ENCODE measurements around the gene SRF. TPM values are rescaled to one million over a fixed set of nuclear protein-coding genes. Genes with fewer than 3 reads are reported as not detected.

SRF gene
- total RNA-seq, 1 experiment from 2014 or later = 25.8 TPM

GRCh38 chr6:43141644-43142043, 29.4 kb upstream of the SRF start:
- no peak for DNase-seq
- H3K9me3 ChIP-seq (replicated peaks) = no peaks in the 10 kb centered on the region
- 0 out of 2 replicates have a peak, but pooled peaks cover 3% of the 10 kb centered on the region for H3K36me3 ChIP-seq
- H3K4me3 ChIP-seq = no peak overlapping the region
- H3K27ac ChIP-seq = no peak overlapping the region
- no peaks in the 10 kb centered on the region for H3K27me3 ChIP-seq
- H3K4me1 ChIP-seq = peaks cover 11% of the 10 kb centered on the region

GRCh38 chr6:43142101-43142500, 29.0 kb upstream of the SRF start:
- DNase-seq = no peak
- H3K27ac ChIP-seq = no peak overlapping the region
- no peaks in the 10 kb centered on the region for H3K9me3 ChIP-seq (replicated peaks)
- H3K27me3 ChIP-seq = no peaks in the 10 kb centered on the region
- no peak overlapping the region for H3K4me3 ChIP-seq
- H3K4me1 ChIP-seq = peaks cover 11% of the 10 kb centered on the region
- H3K36me3 ChIP-seq = 0 out of 2 replicates have a peak, but pooled peaks cover 3% of the 10 kb centered on the region

GRCh38 chr6:43143235-43144128, 27.6 kb upstream of the SRF start:
- H3K27me3 ChIP-seq = no peaks in the 10 kb centered on the region
- no peaks in the 10 kb centered on the region for H3K9me3 ChIP-seq (replicated peaks)

GRCh38 chr6:43144879-43145278, 26.2 kb upstream of the SRF start:
- Histone ChIP-seq H3K27me3 (no peaks in the 10 kb centered on the region), H3K9me3 (replicated peaks) (no peaks in the 10 kb centered on the region), H3K4me3 (no peak overlapping the region), H3K36me3 (0 out of 2 replicates have a peak, but pooled peaks cover 3% of the 10 kb centered on the region), H3K4me1 (peaks cover 11% of the 10 kb centered on the region), H3K27ac (no peak overlapping the region)
- DNase-seq = no peak

More at GRCh38 chr6:43143235-43144128, 27.6 kb upstream of the SRF start:
- H3K4me3 ChIP-seq = no peak overlapping the region
- H3K27ac ChIP-seq = no peak overlapping the region
- H3K36me3 ChIP-seq = 0 out of 2 replicates have a peak, but pooled peaks cover 3% of the 10 kb centered on the region
- peaks cover 11% of the 10 kb centered on the region for H3K4me1 ChIP-seq
- DNase-seq = peak; percentile 91 to 92

DNA sequence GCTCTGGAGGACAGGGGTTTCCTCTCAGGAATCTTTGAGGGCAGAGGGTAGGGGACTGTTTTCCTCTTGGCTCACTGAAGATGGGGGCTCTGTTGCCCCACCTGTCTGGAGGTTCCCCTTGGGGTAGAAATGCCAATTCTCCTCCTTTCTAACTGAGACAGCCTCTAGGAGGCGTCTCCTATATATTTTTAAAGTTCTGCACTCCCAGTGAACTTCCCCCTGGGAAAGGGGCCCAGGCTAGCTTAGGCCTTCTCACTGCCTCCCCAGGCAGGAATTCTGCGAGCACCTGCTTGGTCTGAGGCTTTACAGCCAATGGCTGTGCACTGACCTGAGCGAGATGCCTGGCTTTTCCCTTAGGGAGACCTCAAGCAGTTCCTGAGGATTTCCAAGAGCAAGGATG, 24.8 kb upstream of the SRF start:
- Histone ChIP-seq H3K36me3 (0 out of 2 replicates have a peak, but pooled peaks cover 3% of the 10 kb centered on the region), H3K27ac (no peak overlapping the region), H3K9me3 (replicated peaks) (no peaks in the 10 kb centered on the region), H3K4me3 (no peak overlapping the region), H3K27me3 (no peaks in the 10 kb centered on the region), H3K4me1 (peaks cover 11% of the 10 kb centered on the region)
- DNase-seq = no peak

- Histone ChIP-seq H3K4me3 (no peak overlapping the region), H3K36me3 (0 out of 2 replicates have a peak, but pooled peaks cover 3% of the 10 kb centered on the region), H3K4me1 (peaks cover 11% of the 10 kb centered on the region), H3K27me3 (no peaks in the 10 kb centered on the region), H3K27ac (no peak overlapping the region), H3K9me3 (replicated peaks) (no peaks in the 10 kb centered on the region)
- DNase-seq = no peak
Observed at GRCh38 chr6:43146709-43147688, 24.1 kb upstream of the SRF start.

- H3K27me3 ChIP-seq = no peaks in the 10 kb centered on the region
- H3K36me3 ChIP-seq = 0 out of 2 replicates have a peak, but pooled peaks cover 3% of the 10 kb centered on the region
- no peak overlapping the region for H3K27ac ChIP-seq
- H3K4me1 ChIP-seq = peaks cover 5% of the 10 kb centered on the region
- DNase-seq = no peak
- H3K4me3 ChIP-seq = no peak overlapping the region
- H3K9me3 ChIP-seq (replicated peaks) = no peaks in the 10 kb centered on the region
Observed at GRCh38 chr6:43147691-43148477, 23.2 kb upstream of the SRF start.

GRCh38 chr6:43149265-43149664, 21.8 kb upstream of the SRF start:
- Histone ChIP-seq H3K4me1 (no peaks in the 10 kb centered on the region), H3K27me3 (no peaks in the 10 kb centered on the region), H3K36me3 (no peaks in the 10 kb centered on the region), H3K27ac (no peak overlapping the region), H3K9me3 (replicated peaks) (no peaks in the 10 kb centered on the region), H3K4me3 (no peak overlapping the region)
- DNase-seq = no peak

DNA sequence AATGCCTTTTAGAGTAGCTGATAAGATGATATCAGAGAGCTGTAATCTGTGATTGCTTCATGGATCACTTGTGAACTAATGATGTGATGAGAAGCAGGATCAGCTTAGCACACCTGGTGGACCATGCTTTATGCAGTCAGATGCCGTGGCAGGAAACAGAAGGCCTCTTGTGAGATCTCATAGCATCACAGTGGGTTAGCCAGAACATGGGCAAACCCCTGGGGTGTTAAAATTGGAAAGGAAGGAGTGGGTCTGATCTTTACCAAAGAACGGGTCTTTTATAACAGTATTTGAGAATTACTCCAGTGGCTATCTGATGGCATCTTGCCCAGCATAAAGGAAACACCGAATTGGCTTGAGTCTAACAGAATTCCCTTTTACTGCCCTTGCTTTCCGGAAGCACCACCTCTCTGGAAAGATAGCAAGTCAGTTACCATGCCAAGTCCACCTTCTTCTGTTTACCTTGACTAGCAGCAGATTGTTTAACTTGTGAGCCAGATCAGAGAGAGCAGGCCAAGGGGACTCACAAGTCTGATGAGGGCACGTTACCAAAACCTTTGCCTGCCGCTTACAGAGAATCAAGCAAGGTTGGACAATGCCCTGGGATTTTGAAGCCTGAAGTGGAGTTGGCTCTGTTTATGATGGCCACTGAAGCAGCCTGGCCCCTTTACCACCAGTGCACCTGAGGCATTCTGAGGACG, 20.9 kb upstream of the SRF start:
- Histone ChIP-seq H3K36me3 (no peaks in the 10 kb centered on the region), H3K4me1 (no peaks in the 10 kb centered on the region), H3K27me3 (no peaks in the 10 kb centered on the region), H3K27ac (no peak overlapping the region), H3K9me3 (replicated peaks) (no peaks in the 10 kb centered on the region), H3K4me3 (no peak overlapping the region)
- no peak for DNase-seq

GRCh38 chr6:43159599-43159998, 11.5 kb upstream of the SRF start:
- no peaks in the 10 kb centered on the region for H3K4me1 ChIP-seq
- no peaks in the 10 kb centered on the region for H3K36me3 ChIP-seq
- no peaks in the 10 kb centered on the region for H3K27me3 ChIP-seq
- H3K27ac ChIP-seq = no peak overlapping the region
- H3K4me3 ChIP-seq = no peak overlapping the region
- no peak for DNase-seq
- H3K9me3 ChIP-seq (replicated peaks) = no peaks in the 10 kb centered on the region

DNA sequence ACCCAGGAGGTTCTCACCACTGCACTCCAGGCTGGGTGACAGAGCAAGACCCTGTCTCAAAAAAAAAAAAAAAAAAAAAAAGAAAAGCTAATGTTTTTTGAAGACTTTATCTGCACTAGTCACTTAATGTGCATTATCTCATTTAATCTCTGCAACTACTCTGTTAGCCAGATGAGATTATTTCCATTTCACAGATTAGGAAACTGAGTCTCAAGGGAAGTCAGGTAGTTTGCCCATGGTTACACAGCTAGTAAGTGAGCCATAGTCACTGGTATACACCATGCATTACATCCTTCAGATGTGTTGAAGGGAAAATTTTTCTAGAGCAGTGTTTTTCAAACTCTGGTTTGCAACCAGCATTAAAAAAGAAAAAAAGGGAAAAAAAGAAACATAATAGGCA, 7.2 kb upstream of the SRF start:
- no peaks in the 10 kb centered on the region for H3K36me3 ChIP-seq
- H3K27ac ChIP-seq = no peak overlapping the region
- no peaks in the 10 kb centered on the region for H3K4me1 ChIP-seq
- DNase-seq = no peak
- no peak overlapping the region for H3K4me3 ChIP-seq
- no peaks in the 10 kb centered on the region for H3K27me3 ChIP-seq
- no peaks in the 10 kb centered on the region for H3K9me3 ChIP-seq (replicated peaks)

GRCh38 chr6:43170417-43170930, 595 bp upstream of the SRF start:
- peaks cover 12% of the 10 kb centered on the region for H3K4me1 ChIP-seq
- peaks cover 2% of the 10 kb centered on the region; the same call in 1 of the 2 replicates for H3K36me3 ChIP-seq
- DNase-seq = no peak
- H3K27me3 ChIP-seq = no peaks in the 10 kb centered on the region
- peak overlapping the region; percentile 25; the same call in 1 of the 2 replicates for H3K27ac ChIP-seq
- H3K4me3 ChIP-seq = peak overlapping the region; percentile 71
- H3K9me3 ChIP-seq (replicated peaks) = no peaks in the 10 kb centered on the region

GRCh38 chr6:43171707-43172103, 636 bp downstream of the SRF start:
- Histone ChIP-seq H3K4me1 (peaks cover 12% of the 10 kb centered on the region), H3K9me3 (replicated peaks) (no peaks in the 10 kb centered on the region), H3K4me3 (peak overlapping the region; percentile 71), H3K36me3 (peaks cover 7% of the 10 kb centered on the region; the same call in 1 of the 2 replicates), H3K27me3 (no peaks in the 10 kb centered on the region), H3K27ac (peak overlapping the region; percentile 36; the same call in 1 of the 2 replicates)
- peak in 1 of 2 experiments; percentile 31 for DNase-seq
